ENCODE measurements around the gene FXYD6. TPM values are rescaled to one million over a fixed set of nuclear protein-coding genes. Genes with fewer than 3 reads are reported as not detected.

The FXYD6 gene
- total RNA-seq, 6 experiments from 2014 or later = not detected

- no peaks in the 10 kb centered on the region for H3K36me3 Mint-ChIP-seq (ENCODE audit: low read depth)
- peaks cover 21% of the 10 kb centered on the region for H3K27me3 Mint-ChIP-seq (ENCODE audit: insufficient read depth)
- H3K9me3 Mint-ChIP-seq = no peaks in the 10 kb centered on the region
- TF ChIP-seq, protein P1, sequence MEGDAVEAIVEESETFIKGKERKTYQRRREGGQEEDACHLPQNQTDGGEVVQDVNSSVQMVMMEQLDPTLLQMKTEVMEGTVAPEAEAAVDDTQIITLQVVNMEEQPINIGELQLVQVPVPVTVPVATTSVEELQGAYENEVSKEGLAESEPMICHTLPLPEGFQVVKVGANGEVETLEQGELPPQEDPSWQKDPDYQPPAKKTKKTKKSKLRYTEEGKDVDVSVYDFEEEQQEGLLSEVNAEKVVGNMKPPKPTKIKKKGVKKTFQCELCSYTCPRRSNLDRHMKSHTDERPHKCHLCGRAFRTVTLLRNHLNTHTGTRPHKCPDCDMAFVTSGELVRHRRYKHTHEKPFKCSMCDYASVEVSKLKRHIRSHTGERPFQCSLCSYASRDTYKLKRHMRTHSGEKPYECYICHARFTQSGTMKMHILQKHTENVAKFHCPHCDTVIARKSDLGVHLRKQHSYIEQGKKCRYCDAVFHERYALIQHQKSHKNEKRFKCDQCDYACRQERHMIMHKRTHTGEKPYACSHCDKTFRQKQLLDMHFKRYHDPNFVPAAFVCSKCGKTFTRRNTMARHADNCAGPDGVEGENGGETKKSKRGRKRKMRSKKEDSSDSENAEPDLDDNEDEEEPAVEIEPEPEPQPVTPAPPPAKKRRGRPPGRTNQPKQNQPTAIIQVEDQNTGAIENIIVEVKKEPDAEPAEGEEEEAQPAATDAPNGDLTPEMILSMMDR (IDR thresholded peaks at IDR 0.05) = no peak
- H3K4me1 Mint-ChIP-seq (ENCODE audit: low read depth) = peaks cover 11% of the 10 kb centered on the region
- no peak overlapping the region for H3K4me3 Mint-ChIP-seq
- DNase-seq = no peak
- H3K27ac Mint-ChIP-seq = no peak overlapping the region
Measured at GRCh38 chr11:117906710-117907109, 30.3 kb upstream of the FXYD6 start.

DNA sequence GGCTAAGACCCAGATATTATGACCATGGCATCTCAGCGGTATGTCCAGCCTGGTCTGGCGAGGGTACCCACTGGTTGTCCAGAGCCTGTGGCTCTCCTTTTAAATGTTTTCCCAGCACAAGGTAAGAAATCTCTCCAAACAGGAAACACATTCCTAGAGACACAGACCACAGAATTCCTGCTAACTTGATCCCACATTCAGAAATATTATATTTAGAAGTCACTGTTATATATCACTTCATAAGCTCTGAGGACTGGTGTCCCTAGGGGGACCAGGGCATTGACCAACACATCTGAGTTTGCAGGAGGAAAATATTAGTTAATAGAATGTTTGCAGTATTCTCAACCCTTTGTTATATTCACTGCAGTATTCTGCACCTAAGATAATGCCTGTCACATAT is 29.7 kb upstream of the FXYD6 start:
- TF ChIP-seq, protein P1 (IDR thresholded peaks at IDR 0.05) = no peak
- Mint-ChIP-seq H3K4me3 (no peak overlapping the region), H3K27ac (no peak overlapping the region), H3K27me3 (ENCODE audit: insufficient read depth) (peaks cover 22% of the 10 kb centered on the region), H3K36me3 (ENCODE audit: low read depth) (no peaks in the 10 kb centered on the region), H3K4me1 (ENCODE audit: low read depth) (peaks cover 11% of the 10 kb centered on the region), H3K9me3 (no peaks in the 10 kb centered on the region)
- no peak for DNase-seq

DNA sequence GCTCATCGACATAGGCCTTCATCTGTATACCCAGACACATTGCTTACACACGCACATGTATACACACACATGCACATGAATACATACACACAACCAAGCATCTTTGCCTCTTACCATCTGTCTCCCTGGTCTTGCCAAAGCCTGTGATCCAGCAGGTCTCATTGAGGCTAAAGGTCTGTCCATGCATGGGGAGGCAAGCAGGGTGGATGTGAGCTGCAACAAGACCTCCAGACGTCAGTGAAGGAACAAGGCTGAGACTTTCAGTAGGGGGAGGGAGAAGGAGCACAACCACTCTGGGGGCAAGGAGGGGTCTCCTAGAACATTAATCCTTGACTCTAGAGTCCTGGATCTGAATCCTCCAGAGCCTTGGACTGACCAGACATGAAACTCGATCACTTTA is 29.1 kb upstream of the FXYD6 start:
- Mint-ChIP-seq H3K4me3 (no peak overlapping the region), H3K27ac (no peak overlapping the region), H3K27me3 (ENCODE audit: insufficient read depth) (peaks cover 16% of the 10 kb centered on the region), H3K36me3 (ENCODE audit: low read depth) (no peaks in the 10 kb centered on the region), H3K4me1 (ENCODE audit: low read depth) (peaks cover 11% of the 10 kb centered on the region), H3K9me3 (no peaks in the 10 kb centered on the region)
- TF ChIP-seq, protein P1 (IDR thresholded peaks at IDR 0.05) = no peak
- DNase-seq = no peak

GRCh38 chr11:117903505-117904382 is 27.3 kb upstream of the FXYD6 start:
- H3K9me3 Mint-ChIP-seq = no peaks in the 10 kb centered on the region
- H3K27ac Mint-ChIP-seq = no peak overlapping the region
- H3K4me3 Mint-ChIP-seq = no peak overlapping the region
- no peaks in the 10 kb centered on the region for H3K36me3 Mint-ChIP-seq (ENCODE audit: low read depth)
- TF ChIP-seq, protein P1 (IDR thresholded peaks at IDR 0.05) = no peak
- H3K4me1 Mint-ChIP-seq (ENCODE audit: low read depth) = peaks cover 11% of the 10 kb centered on the region
- peaks cover 18% of the 10 kb centered on the region for H3K27me3 Mint-ChIP-seq (ENCODE audit: insufficient read depth)
- no peak for DNase-seq

DNA sequence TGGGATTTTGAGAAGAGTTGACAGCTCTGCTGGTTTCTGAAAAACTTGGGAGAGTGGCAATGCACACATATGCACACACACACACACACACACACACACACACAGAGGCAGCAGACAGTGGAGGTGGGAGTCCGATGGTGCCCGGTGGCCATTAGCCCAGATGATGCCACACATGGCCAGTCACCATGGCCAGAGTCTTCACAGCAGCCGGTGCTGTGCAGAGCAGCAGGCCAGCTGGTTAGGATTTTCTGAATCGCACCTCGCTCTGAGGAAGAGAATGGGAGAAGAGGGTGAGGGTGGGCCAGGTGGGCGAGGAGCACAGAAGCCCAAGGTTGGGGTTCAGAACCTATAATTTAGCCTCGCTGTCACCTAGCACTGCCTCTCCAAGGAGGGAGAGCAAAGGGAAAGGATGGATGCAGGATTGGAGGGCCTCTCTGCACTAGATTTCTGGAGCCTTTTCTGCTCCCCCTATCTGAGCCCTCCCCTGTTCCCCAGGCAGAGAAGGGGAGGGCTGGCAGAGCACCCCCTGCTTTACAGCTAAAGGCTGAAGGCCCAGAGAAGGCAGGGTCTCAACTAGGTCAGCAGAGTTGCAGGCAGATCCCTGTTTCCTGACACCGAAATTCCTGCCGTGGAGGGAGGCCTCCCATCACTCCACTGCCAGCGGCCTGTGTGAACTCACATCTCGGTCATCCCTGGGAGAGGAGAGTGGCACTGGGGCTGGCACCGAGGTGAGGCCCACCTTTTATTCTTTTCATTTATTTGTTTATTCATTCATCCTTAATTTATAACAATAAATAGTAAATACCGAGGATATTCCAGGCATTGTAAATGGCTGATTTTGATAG is 25.8 kb upstream of the FXYD6 start:
- TF ChIP-seq, protein P1 (IDR thresholded peaks at IDR 0.05) = no peak
- no peak for DNase-seq
- peaks cover 2% of the 10 kb centered on the region for H3K4me1 Mint-ChIP-seq (ENCODE audit: low read depth)
- H3K9me3 Mint-ChIP-seq = no peaks in the 10 kb centered on the region
- H3K36me3 Mint-ChIP-seq (ENCODE audit: low read depth) = no peaks in the 10 kb centered on the region
- H3K4me3 Mint-ChIP-seq = no peak overlapping the region
- no peak overlapping the region for H3K27ac Mint-ChIP-seq
- peaks cover 17% of the 10 kb centered on the region for H3K27me3 Mint-ChIP-seq (ENCODE audit: insufficient read depth)

Data from HFFc6 (cell line).